Hepatocyte (in vitro differentiated cells): Measurements from ENCODE around the gene ADAMTS14.

Experiments
- EZH2 ChIP-seq: fragments of 200-600 bp; sonication (generic); IDR thresholded peaks from 2 replicates; pipeline ENCODE4 v1.6.1; 2016; ENCODE audit warnings: antibody characterized with exemption, mild to moderate bottlenecking, borderline replicate concordance
- TF ChIP-seq, protein P1 (sequence below): fragments of 200-600 bp; sonication (generic); IDR thresholded peaks from 2 replicates; pipeline ENCODE4 v1.5.1; 2016; ENCODE audit warnings: antibody characterized with exemption, mild to moderate bottlenecking; ENCODE audit not compliant: poor library complexity

DNA sequence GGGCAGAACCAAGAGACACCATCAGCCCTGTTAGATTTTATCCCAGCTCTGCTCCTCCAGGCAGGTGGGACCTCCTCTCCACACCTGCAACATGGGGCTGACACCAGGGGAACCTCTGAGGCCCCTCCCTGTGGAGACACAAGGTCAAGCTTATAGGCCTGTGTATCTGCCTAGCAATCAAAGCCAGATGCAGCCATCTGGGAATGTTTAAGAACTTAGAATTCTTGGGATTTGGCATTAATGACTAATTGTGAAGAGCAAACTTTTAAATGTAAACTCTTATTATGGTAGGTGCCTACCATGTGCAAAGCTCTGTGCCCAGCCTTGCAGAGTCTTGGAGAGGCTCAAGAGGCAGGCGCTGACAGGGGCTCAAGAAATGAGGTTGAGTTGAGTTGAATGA is 60.7 kb downstream of the ADAMTS14 start:
- TF ChIP-seq EZH2, result no peak
- TF ChIP-seq, protein P1, sequence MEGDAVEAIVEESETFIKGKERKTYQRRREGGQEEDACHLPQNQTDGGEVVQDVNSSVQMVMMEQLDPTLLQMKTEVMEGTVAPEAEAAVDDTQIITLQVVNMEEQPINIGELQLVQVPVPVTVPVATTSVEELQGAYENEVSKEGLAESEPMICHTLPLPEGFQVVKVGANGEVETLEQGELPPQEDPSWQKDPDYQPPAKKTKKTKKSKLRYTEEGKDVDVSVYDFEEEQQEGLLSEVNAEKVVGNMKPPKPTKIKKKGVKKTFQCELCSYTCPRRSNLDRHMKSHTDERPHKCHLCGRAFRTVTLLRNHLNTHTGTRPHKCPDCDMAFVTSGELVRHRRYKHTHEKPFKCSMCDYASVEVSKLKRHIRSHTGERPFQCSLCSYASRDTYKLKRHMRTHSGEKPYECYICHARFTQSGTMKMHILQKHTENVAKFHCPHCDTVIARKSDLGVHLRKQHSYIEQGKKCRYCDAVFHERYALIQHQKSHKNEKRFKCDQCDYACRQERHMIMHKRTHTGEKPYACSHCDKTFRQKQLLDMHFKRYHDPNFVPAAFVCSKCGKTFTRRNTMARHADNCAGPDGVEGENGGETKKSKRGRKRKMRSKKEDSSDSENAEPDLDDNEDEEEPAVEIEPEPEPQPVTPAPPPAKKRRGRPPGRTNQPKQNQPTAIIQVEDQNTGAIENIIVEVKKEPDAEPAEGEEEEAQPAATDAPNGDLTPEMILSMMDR, result no peak
